GM10847 (cell line): Measurements from ENCODE around the gene ZIM2.

Experiments
- POLR2A ChIP-seq: IDR thresholded peaks from 2 replicates; pipeline ENCODE4 v1.6.1; 2011; ENCODE audit not compliant: insufficient read length; ENCODE audit errors: extremely low read depth

ZIM2 gene

GRCh38 chr19:56840451-56841192 is at the start of gene ZIM2, which contains the start of gene PEG3:
Gene ZIM2 (minus strand): TSS chr19:56840726. CDS start chr19:56824277, 16,449 bp downstream.
Gene PEG3 (minus strand): TSS chr19:56840726. CDS start chr19:56824655, 16,071 bp downstream.
- no peak for TF ChIP-seq POLR2A

GRCh38 chr19:56885173-56885985 is 44.9 kb upstream of the ZIM2 start:
- TF ChIP-seq POLR2A, result no peak

- no peak for TF ChIP-seq POLR2A
These were observed 43.9 kb upstream of the ZIM2 start for GRCh38 chr19:56884441-56884840.

GRCh38 chr19:56880592-56881190 is 40.2 kb upstream of the ZIM2 start:
- TF ChIP-seq POLR2A, result no peak

- TF ChIP-seq POLR2A, result no peak
These were observed 36.7 kb upstream of the ZIM2 start for GRCh38 chr19:56877069-56877715.

DNA sequence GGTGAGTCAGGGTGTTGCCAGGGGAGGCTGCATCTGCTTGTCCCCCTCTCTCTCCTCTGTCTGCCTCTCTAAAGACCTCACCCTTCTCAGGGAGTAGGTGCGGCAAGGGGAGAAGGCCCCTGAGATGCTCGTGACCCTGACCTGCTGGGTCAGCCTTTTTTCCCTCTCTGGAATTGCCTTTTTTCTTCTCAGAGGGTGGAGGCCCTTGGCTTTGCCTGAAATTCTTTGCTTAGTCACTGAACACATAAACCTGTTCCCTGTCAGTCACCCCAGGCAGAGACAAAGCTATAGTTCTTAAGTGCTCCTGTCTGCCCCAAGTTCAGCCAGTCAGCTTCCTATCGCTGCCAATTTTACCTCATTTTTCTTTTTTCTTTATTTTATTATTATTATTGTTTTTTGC is 35.2 kb upstream of the ZIM2 start:
- TF ChIP-seq POLR2A, result no peak

DNA sequence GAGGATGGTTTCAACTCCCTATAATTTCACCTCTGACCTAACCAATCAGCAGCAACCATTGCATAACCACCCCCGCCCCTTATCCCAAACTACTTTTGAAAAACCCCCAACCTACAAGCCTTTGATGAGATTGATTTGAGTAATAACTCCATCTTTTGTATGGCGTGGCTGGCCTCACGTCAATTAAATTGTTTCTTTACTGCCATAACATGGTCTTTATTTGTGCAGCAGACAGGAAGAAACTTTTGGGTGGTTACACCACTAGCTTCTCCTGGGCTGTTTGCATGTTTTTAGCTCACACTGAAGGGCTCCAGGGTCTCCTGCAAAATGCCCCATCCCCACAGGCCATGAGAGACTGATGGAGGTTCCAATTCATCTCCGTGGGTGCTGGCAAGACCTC is 34.0 kb upstream of the ZIM2 start:
- TF ChIP-seq POLR2A, result no peak

DNA sequence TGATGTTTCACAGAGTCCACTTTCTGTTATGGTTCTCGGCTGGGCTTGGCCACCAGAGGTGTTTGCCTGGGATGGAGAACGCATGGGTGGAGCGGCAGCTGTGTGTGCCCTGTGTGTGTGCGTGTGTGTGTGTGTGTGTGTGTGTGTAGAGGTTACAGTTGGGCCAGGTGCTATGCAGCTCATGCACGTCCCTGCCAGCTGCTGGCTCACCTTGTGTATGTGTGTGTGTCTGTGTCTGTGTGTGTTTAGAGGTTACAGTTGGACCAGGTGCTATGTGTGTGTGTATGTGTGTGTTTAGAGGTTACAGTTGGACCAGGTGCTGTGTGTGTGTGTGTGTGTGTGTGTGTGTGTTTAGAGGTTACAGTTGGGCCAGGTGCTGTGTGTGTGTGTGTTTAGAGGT is 33.0 kb upstream of the ZIM2 start:
- TF ChIP-seq POLR2A, result no peak

GRCh38 chr19:56869886-56870285 is 29.4 kb upstream of the ZIM2 start:
- TF ChIP-seq POLR2A, result no peak

DNA sequence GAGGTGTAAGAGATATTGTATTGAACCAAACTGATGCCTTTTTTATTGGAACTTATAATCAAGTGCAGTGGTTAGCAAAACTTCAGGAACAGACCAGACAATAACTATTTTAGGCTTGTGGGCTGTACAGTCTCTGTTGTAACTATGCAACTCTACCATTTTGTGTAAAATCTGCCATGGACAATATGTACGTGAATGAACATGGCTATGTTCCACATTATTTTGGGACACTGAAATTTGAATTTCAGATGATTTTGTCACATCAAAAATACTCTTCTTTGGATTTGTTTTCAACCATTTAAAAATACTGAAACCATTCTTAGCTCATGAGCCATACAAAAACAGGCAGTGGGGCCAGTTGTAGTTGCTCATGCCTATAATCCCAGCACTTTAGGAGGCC is 27.9 kb upstream of the ZIM2 start:
- no peak for TF ChIP-seq POLR2A

DNA sequence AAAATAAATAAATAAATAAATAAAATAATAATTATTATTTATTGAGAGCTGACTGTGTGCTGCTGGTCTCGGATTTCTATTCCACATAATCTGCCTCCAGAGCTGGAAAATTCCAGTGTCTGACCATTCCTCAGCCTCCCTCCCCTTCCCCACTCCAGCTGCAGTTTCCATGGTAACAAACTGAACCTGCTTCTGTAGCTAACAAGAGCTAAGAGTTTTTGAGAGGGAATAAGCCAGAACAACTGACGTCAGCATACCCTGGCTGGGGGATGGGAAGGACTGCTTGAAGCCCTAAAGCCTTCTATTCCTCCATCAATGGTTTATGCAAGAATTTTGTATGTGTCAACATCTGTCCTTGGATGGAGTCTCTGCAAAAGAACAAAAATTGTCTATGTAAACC is 26.0 kb upstream of the ZIM2 start:
- no peak for TF ChIP-seq POLR2A

DNA sequence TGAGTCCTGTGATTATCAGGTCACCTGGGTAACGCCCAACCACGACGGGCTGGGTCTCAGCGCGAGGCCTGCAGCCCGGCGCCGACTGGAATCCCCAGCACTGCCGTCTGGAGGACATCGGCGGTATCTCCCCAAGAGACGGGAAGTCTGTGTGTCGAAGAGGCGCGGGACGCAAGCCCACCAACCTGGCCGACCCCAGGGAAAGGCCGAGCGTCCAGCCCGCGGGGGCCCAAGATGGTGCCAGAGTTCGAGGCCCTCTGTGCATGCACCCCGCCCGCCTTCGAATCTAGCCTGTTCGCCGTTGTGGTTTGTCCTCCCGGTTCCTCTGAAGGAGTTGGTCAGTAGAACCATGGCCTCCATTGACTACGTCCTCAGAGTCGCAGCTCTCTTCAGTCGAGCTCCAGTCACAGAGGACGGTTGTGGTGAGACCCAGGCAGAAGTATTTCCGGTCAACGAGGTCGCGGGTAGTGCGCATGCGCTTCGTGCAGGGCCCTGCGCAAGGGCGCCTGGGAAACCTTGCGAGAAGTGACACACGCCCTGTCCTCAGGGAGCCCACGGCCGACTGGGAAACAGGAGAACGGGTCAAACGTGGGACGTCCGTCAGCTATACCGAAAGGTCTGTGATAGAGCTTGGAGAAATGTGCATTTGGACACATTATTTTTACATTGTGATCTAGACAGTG is 24.1 kb upstream of the ZIM2 start:
- TF ChIP-seq POLR2A, result no peak

- no peak for TF ChIP-seq POLR2A
These were observed 22.2 kb upstream of the ZIM2 start for GRCh38 chr19:56862741-56863140.

GRCh38 chr19:56858026-56858425 is 17.5 kb upstream of the ZIM2 start:
- no peak for TF ChIP-seq POLR2A

DNA sequence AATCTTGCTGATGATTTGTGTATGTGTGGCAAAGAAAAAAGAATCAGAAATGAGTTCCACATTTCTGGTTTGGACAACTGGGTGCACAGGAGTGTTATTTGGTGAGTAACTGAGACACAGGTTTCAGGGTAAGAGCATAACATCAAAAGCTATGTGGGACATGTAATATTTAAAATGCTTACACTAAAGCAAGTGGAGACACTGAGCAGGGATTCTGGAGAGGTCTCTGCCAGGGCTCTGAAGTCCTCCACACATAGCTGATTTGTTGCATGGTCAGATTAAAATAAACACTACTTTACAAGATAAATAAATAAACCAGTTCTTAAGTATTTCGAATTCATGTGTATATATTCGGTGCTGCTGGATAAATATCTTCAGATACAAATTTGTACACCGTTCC is 16.3 kb upstream of the ZIM2 start:
- no peak for TF ChIP-seq POLR2A

- TF ChIP-seq POLR2A, result no peak
These were observed 7.6 kb upstream of the ZIM2 start for GRCh38 chr19:56848166-56848565.

- TF ChIP-seq POLR2A, result no peak
These were observed 1.9 kb upstream of the ZIM2 start for GRCh38 chr19:56842412-56842811.
